Measurements from ENCODE around the gene MYL7. TPM values are rescaled to one million over a fixed set of nuclear protein-coding genes. Genes with fewer than 3 reads are reported as not detected.

Gene MYL7
- total and polyA plus RNA-seq, 2 of the 13 experiments (the other 11 are each of a cell fraction or from before 2014, with no cell fraction given): 1.8 TPM; not detected in 1

GRCh38 chr7:44123190-44124003 is 17.7 kb downstream of the MYL7 start, which contains the start of gene POLD2 (continued):
- TF ChIP-seq HMGXB4 (CRISPR knock-in tag; IDR thresholded peaks at IDR 0.05; ENCODE audit: borderline replicate concordance in 1 of 2, low read depth in 1 of 2) (peak in 1 of 2 experiments; percentile 56; a peak in 1 of 4 replicates), SAP130 (CRISPR knock-in tag; IDR thresholded peaks at IDR 0.05; ENCODE audit: low read depth) (peak; percentile 86), ZNF44 (CRISPR knock-in tag; IDR thresholded peaks at IDR 0.05) (peak; percentile 52; the same call in 1 of the 2 replicates), DNMT1 (CRISPR knock-in tag; IDR thresholded peaks at IDR 0.05) (peak; percentile 18; the same call in 1 of the 2 replicates), ARHGAP35 (CRISPR knock-in tag; IDR thresholded peaks at IDR 0.05; ENCODE audit: borderline replicate concordance) (peak; percentile 78), HOMEZ (CRISPR knock-in tag; IDR thresholded peaks at IDR 0.05; ENCODE audit: low read depth) (peak; percentile 46; the same call in 1 of the 2 replicates), NRL (CRISPR knock-in tag; IDR thresholded peaks at IDR 0.05; ENCODE audit: borderline replicate concordance) (peak; percentile 77; the same call in 1 of the 2 replicates), FOXO1 (CRISPR knock-in tag; IDR thresholded peaks at IDR 0.05) (peak; percentile 46; the same call in 1 of the 2 replicates), SIN3A (IDR thresholded peaks at IDR 0.05; ENCODE audit: borderline replicate concordance, low read depth, low read length) (peak; percentile 74; the same call in 1 of the 2 replicates), ZNF326 (CRISPR knock-in tag; IDR thresholded peaks at IDR 0.05; ENCODE audit: borderline replicate concordance) (no peak), TFDP2 (CRISPR knock-in tag; IDR thresholded peaks at IDR 0.05) (peak; percentile 85), ZNF282 (IDR thresholded peaks at IDR 0.05; ENCODE audit: partially characterized antibody) (no peak), ZNF10 (CRISPR knock-in tag; IDR thresholded peaks at IDR 0.05; ENCODE audit: borderline replicate concordance, low read depth) (no peak), ZNF784 (CRISPR knock-in tag; IDR thresholded peaks at IDR 0.05; ENCODE audit: borderline replicate concordance) (0 out of 2 replicates have a peak, but pooled peaks have one; percentile 80), GFI1 (CRISPR knock-in tag; IDR thresholded peaks at IDR 0.05; ENCODE audit: borderline replicate concordance) (peak; percentile 80; the same call in 1 of the 2 replicates), NFYB (CRISPR knock-in tag; IDR thresholded peaks at IDR 0.05) (peak; percentile 87), CAMTA2 (CRISPR knock-in tag; IDR thresholded peaks at IDR 0.05; ENCODE audit: borderline replicate concordance) (0 out of 2 replicates have a peak, but pooled peaks have one; percentile 74), ZMAT3 (CRISPR knock-in tag; conservative IDR thresholded peaks at IDR 0.05) (peak; percentile 85)
- TF ChIP-seq, protein P1, sequence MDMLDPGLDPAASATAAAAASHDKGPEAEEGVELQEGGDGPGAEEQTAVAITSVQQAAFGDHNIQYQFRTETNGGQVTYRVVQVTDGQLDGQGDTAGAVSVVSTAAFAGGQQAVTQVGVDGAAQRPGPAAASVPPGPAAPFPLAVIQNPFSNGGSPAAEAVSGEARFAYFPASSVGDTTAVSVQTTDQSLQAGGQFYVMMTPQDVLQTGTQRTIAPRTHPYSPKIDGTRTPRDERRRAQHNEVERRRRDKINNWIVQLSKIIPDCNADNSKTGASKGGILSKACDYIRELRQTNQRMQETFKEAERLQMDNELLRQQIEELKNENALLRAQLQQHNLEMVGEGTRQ (IDR thresholded peaks at IDR 0.05; ENCODE audit: low read depth, low read length): no peak
- TF ChIP-seq, protein P1 (CRISPR knock-in tag; IDR thresholded peaks at IDR 0.05; ENCODE audit: borderline replicate concordance): peak; percentile 29; the same call in 1 of the 2 replicates
